Gastrocnemius medialis (tissue), 4 donors: ENCODE measurements around the gene UCHL3. TPM values are rescaled to one million over a fixed set of nuclear protein-coding genes. Genes with fewer than 3 reads are reported as not detected.

Source experiments
- ATAC-seq, 2 donors: fragments of 150-250 bp; one replicate each; pipeline ENCODE4 v1.9.1; 2016
- DNase-seq, 2 donors: peaks; one replicate each; pipeline ENCODE4 v3.0.0-alpha.2; 2019
- H3K27ac ChIP-seq, 4 donors: fragments of 200-600 bp; sonication (generic); 1 replicate in 1 of 4; 2 replicates in 3 of 4; pipeline ENCODE4 v1.5.1; 2016 to 2018; ENCODE audit warnings: mild to moderate bottlenecking in 2 of 4, moderate library complexity in 1 of 4
- H3K27me3 ChIP-seq, 3 donors: fragments of 200-600 bp; sonication (generic) in 2 of 3; 1 replicate in 1 of 3; 2 replicates in 2 of 3; pipeline versions ENCODE4 v1.5.1 to v1.6.0; 2016 to 2019; ENCODE audit warnings: mild to moderate bottlenecking in 1 of 3, moderate library complexity in 1 of 3
- H3K36me3 ChIP-seq, 2 donors: fragments of 200-600 bp; sonication (generic) in 1 of 2; one replicate each; pipeline ENCODE4 v1.5.1; 2017 to 2018
- H3K4me1 ChIP-seq, 2 donors: fragments of 200-600 bp; sonication (generic) in 1 of 2; one replicate each; pipeline ENCODE4 v1.5.1; 2016 to 2017; ENCODE audit warnings: mild to moderate bottlenecking in 2 of 2
- H3K4me3 ChIP-seq, 4 donors: fragments of 200-600 bp; sonication (generic) in 3 of 4; 1 replicate in 1 of 4; 2 replicates in 3 of 4; pipeline ENCODE4 v1.5.1; 2016 to 2019; ENCODE audit warnings: mild to moderate bottlenecking in 2 of 4
- H3K9me3 ChIP-seq, 3 donors: fragments of 200-600 bp; sonication (generic) in 2 of 3; 1 replicate in 1 of 3; 2 replicates in 2 of 3; pipeline ENCODE4 v1.5.1; 2016 to 2019
- CTCF ChIP-seq, 5 experiments: fragments of 450-650 bp in 3 of 5; fragments of 200-600 bp in 2 of 5; sonication (generic) in 2 of 5; IDR thresholded peaks in 4 of 5; conservative IDR thresholded peaks in 1 of 5; 1 replicate in 4 of 5; 2 replicates in 1 of 5; pipeline ENCODE4 v1.5.1; 2016 to 2019; ENCODE audit warnings: antibody characterized with exemption in 5 of 5, mild to moderate bottlenecking in 3 of 5, moderate library complexity in 3 of 5
- POLR2A ChIP-seq, 2 donors: fragments of 450-650 bp; IDR thresholded peaks; one replicate each; pipeline ENCODE4 v1.6.1; 2017; ENCODE audit warnings: antibody characterized with exemption in 2 of 2, mild to moderate bottlenecking in 2 of 2, moderate library complexity in 2 of 2
- in situ Hi-C, 4 donors: fragments of 200-750 bp; cut with MboI; loops; one replicate each; pipeline versions ENCODE4 v1.15.0 to v1.8.0; 2017; ENCODE audit warnings: low sequenced_read_pairs in 4 of 4
- intact Hi-C: fragments of 100-400 bp; cut with DNase I; formaldehyde crosslinking; loops from one replicate; pipeline ENCODE4 v1.15.1; 2023; ENCODE audit warnings: low total_unique reads
- total RNA-seq, 4 donors: library from RNA; depleted of rRNA; stranded (reverse); fragments of >200 nt; gene quantifications; one replicate each; pipeline versions ENCODE4 v1.1.0 to v1.2.3, GENCODE V29; 2016

UCHL3 gene
- total RNA-seq, result 10 to 100 TPM; 40.2 to 67.5 (median 44.2) TPM

GRCh38 chr13:75549262-75550158 lies at the start of gene UCHL3:
Gene UCHL3, plus strand, starts transcription at chr13:75549791. Its CDS starts 30 bp downstream, at chr13:75549821.
- TF ChIP-seq CTCF (IDR thresholded peaks at IDR 0.05 in 4 of 5, conservative IDR thresholded peaks at IDR 0.05 in 1 of 5) (peak; percentile 77 to 88 (median 84)), POLR2A (IDR thresholded peaks at IDR 0.05) (peak; percentile 81 to 82)
- Histone ChIP-seq H3K9me3 (no peaks in the 10 kb centered on the region), H3K36me3 (peaks cover 0 to 10% of the 10 kb centered on the region in 2 donors), H3K4me3 (peak within 1 kb of the TSS; percentile 82 to 98 (median 96)), H3K27ac (peak within 1 kb of the TSS; percentile 79 to 95 (median 94)), H3K4me1 (peaks cover 28 to 36% of the 10 kb centered on the region in 2 donors), H3K27me3 (no peaks in the 10 kb centered on the region)
- intact Hi-C loops (loop anchor here (1.0 to 5.0 kb wide), 4 partner anchors 12 to 222 kb away; partner anchors contain the start of gene COMMD6), in situ Hi-C loops (loop anchor here in 1 of 4 donors (10.0 kb wide), 1 partner anchor 175 kb away; no protein-coding TSS in a partner anchor)
- DNase-seq (peak; percentile 89 to 94), ATAC-seq (peak; percentile 99)

GRCh38 chr13:75505327-75505726 lies 44.3 kb upstream of the UCHL3 start:
- ATAC-seq (no peak), DNase-seq (no peak)
- TF ChIP-seq POLR2A (IDR thresholded peaks at IDR 0.05), result no peak
- TF ChIP-seq CTCF (IDR thresholded peaks at IDR 0.05 in 4 of 5, conservative IDR thresholded peaks at IDR 0.05 in 1 of 5), result no peak
- no peaks in the 10 kb centered on the region for H3K27me3 ChIP-seq
- no peak overlapping the region for H3K27ac ChIP-seq
- H3K9me3 ChIP-seq, result no peaks in the 10 kb centered on the region
- intact Hi-C loops, result no loop called here
- H3K4me1 ChIP-seq, result no peaks in the 10 kb centered on the region
- H3K4me3 ChIP-seq, result no peak overlapping the region
- in situ Hi-C loops, result no loop called here
- no peaks in the 10 kb centered on the region for H3K36me3 ChIP-seq

GRCh38 chr13:75506018-75506417 lies 43.6 kb upstream of the UCHL3 start:
- in situ Hi-C loops (no loop called here), intact Hi-C loops (no loop called here)
- Histone ChIP-seq H3K4me3 (no peak overlapping the region), H3K4me1 (no peaks in the 10 kb centered on the region), H3K9me3 (no peaks in the 10 kb centered on the region), H3K27ac (no peak overlapping the region), H3K27me3 (no peaks in the 10 kb centered on the region), H3K36me3 (no peaks in the 10 kb centered on the region)
- DNase-seq, result no peak
- no peak for ATAC-seq
- no peak for TF ChIP-seq POLR2A (IDR thresholded peaks at IDR 0.05)
- TF ChIP-seq CTCF (IDR thresholded peaks at IDR 0.05 in 4 of 5, conservative IDR thresholded peaks at IDR 0.05 in 1 of 5), result no peak

- TF ChIP-seq CTCF (IDR thresholded peaks at IDR 0.05 in 4 of 5, conservative IDR thresholded peaks at IDR 0.05 in 1 of 5) (no peak), POLR2A (IDR thresholded peaks at IDR 0.05) (no peak)
- Histone ChIP-seq H3K4me3 (no peak overlapping the region), H3K4me1 (no peaks in the 10 kb centered on the region), H3K36me3 (no peaks in the 10 kb centered on the region), H3K27me3 (no peaks in the 10 kb centered on the region), H3K27ac (no peak overlapping the region), H3K9me3 (no peaks in the 10 kb centered on the region)
- no peak for DNase-seq
- in situ Hi-C loops (no loop called here), intact Hi-C loops (no loop called here)
- no peak for ATAC-seq
Measured at GRCh38 chr13:75507027-75508001, 42.3 kb upstream of the UCHL3 start.
